Dendritic cell treated with granulocyte-macrophage colony-stimulating factor and Interleukin-4, amounts not matched to agents 40 ng/mL and 50 ng/mL, for 4 days (primary cell): Measurements from ENCODE around the gene ADPRHL1.

Experiments
- H3K27ac Mint-ChIP-seq: one replicate; pipeline ENCODE4 v1.8.0; 2022; ENCODE audit warnings: mild to moderate bottlenecking, mixed read lengths
- H3K27me3 Mint-ChIP-seq: one replicate; pipeline ENCODE4 v1.8.0; 2022; ENCODE audit warnings: mild to moderate bottlenecking, mixed read lengths
- H3K36me3 Mint-ChIP-seq: one replicate; pipeline ENCODE4 v1.8.0; 2022; ENCODE audit warnings: low read depth, mixed read lengths
- H3K4me1 Mint-ChIP-seq: one replicate; pipeline ENCODE4 v1.8.0; 2022; ENCODE audit warnings: low read depth, mixed read lengths
- H3K4me3 Mint-ChIP-seq: one replicate; pipeline ENCODE4 v1.8.0; 2022; ENCODE audit warnings: mild to moderate bottlenecking, moderate library complexity, mixed read lengths
- H3K9me3 Mint-ChIP-seq: one replicate; pipeline ENCODE4 v1.8.0; 2022; ENCODE audit warnings: mixed read lengths
- intact Hi-C: fragments of 100-400 bp; cut with micrococcal nuclease; formaldehyde crosslinking; loops from one replicate; pipeline ENCODE4 v1.15.0; 2022

Gene ADPRHL1

GRCh38 chr13:113417836-113418721, 35.2 kb downstream of the ADPRHL1 start:
- H3K27ac Mint-ChIP-seq = no peak overlapping the region
- H3K4me1 Mint-ChIP-seq = peaks cover 4% of the 10 kb centered on the region
- H3K4me3 Mint-ChIP-seq = no peak overlapping the region
- intact Hi-C loops = no loop called here
- H3K36me3 Mint-ChIP-seq = peaks cover 3% of the 10 kb centered on the region
- H3K27me3 Mint-ChIP-seq = peaks cover 8% of the 10 kb centered on the region
- peaks cover 5% of the 10 kb centered on the region for H3K9me3 Mint-ChIP-seq

DNA sequence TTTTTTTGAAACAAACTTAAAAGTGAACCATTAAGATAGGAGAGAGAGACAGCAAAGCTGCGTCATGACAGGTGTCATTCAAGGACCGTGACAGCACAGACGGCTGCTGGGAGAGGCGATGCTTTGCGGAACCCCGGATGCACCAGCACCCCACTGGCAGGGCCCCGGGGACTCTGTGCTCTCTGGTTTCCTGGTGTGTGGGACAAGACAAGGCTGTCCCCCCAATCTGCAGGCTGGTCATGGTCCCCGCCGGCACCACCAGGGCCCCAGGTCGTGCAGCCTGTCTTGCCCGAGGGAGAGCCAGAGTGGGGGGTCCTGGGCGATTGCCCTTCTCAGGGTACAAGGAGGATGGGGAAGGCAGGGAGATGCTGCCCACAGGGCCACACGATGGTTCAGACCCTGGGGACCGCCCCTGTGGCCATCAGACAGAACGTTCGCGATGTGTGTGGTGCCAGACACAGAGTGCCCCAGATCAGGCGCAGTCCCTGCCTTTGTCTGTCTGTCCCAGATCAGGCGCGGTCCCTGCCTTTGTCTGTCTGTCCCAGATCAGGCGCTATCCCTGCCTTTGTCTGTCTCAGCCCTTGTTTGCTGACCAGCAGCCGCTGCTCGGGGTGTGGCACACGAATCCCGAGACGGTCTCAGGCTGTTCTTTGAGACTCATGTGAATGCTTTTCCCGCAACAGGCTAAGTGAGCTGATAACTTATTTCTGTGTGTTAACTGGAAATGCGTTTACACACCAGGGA, 36.1 kb downstream of the ADPRHL1 start:
- Mint-ChIP-seq H3K4me3 (no peak overlapping the region), H3K4me1 (peaks cover 4% of the 10 kb centered on the region), H3K27me3 (peaks cover 8% of the 10 kb centered on the region), H3K27ac (peak overlapping the region; percentile 44), H3K9me3 (peaks cover 8% of the 10 kb centered on the region), H3K36me3 (peaks cover 6% of the 10 kb centered on the region)
- intact Hi-C loops = no loop called here

- peaks cover 6% of the 10 kb centered on the region for H3K36me3 Mint-ChIP-seq
- no peak overlapping the region for H3K27ac Mint-ChIP-seq
- H3K4me3 Mint-ChIP-seq = no peak overlapping the region
- peaks cover 8% of the 10 kb centered on the region for H3K27me3 Mint-ChIP-seq
- intact Hi-C loops = no loop called here
- peaks cover 16% of the 10 kb centered on the region for H3K4me1 Mint-ChIP-seq
- peaks cover 13% of the 10 kb centered on the region for H3K9me3 Mint-ChIP-seq
Measured at GRCh38 chr13:113415825-113416224, 37.5 kb downstream of the ADPRHL1 start.

- Mint-ChIP-seq H3K27me3 (peaks cover 8% of the 10 kb centered on the region), H3K9me3 (peaks cover 13% of the 10 kb centered on the region), H3K4me3 (no peak overlapping the region), H3K27ac (no peak overlapping the region), H3K4me1 (peaks cover 17% of the 10 kb centered on the region), H3K36me3 (peaks cover 6% of the 10 kb centered on the region)
- intact Hi-C loops = no loop called here
Measured at GRCh38 chr13:113415032-113415431, 38.3 kb downstream of the ADPRHL1 start.

DNA sequence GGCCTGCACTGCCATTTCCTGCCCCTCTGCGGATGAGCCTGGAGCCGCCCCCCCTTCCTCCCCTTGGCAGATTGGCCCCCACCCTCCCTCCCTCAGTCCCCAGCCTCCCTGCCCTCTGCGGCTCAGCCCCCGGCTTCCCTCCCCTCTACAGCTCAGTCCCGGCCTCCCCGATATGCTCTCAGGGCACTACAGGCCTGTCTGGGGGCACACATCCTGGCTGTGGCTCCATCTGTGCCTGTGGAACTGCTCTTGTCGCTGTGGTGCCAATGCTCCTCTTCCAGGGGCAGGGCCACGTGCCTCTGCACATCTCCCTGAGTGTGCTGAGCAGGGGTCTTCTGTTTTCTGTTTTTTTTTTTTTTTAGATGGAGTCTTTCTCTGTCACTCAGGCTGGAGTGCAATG, 39.0 kb downstream of the ADPRHL1 start:
- no peak overlapping the region for H3K4me3 Mint-ChIP-seq
- peak overlapping the region; percentile 6 for H3K27ac Mint-ChIP-seq
- peaks cover 13% of the 10 kb centered on the region for H3K9me3 Mint-ChIP-seq
- intact Hi-C loops = no loop called here
- peaks cover 6% of the 10 kb centered on the region for H3K36me3 Mint-ChIP-seq
- H3K4me1 Mint-ChIP-seq = peaks cover 19% of the 10 kb centered on the region
- H3K27me3 Mint-ChIP-seq = peaks cover 10% of the 10 kb centered on the region

GRCh38 chr13:113413898-113414282, 39.4 kb downstream of the ADPRHL1 start:
- Mint-ChIP-seq H3K27me3 (peaks cover 14% of the 10 kb centered on the region), H3K4me1 (peaks cover 23% of the 10 kb centered on the region), H3K36me3 (peaks cover 6% of the 10 kb centered on the region), H3K27ac (peak overlapping the region; percentile 6), H3K9me3 (peaks cover 13% of the 10 kb centered on the region), H3K4me3 (no peak overlapping the region)
- intact Hi-C loops = no loop called here

DNA sequence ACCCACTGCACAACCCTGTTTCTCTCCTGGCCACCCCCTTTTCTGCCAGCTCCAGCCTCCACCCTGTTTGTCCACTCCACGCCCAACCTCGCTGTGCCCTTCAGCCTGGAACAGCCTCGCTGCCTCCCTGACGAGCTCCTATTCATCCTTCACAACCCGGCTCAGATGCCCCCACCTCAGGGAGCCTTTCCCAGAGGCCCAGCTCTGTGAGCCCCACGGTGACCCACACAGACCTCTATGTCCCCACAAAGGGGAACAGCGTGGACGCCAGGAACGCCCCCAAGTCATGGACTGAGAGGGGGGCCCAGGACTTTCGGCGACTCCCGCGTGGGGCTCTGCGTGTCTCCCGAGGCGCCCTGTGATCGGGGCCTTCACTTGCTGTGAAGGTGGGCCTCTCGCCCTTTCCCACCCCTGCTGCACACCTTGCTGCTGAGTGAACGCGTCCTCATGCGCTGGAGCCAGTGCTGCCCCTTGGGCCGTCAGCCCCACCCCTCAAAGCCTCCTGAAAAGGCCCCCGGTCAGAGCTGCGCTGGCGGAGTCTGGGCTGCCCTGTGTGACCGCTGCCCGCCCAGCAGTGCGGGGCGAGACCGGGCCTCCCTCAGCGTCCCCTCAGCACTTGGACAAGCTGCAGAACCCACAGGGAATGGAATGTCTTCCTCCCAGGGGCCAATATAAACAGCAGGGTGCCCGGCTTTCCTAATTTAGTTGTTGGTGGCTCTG, 40.0 kb downstream of the ADPRHL1 start:
- peaks cover 13% of the 10 kb centered on the region for H3K9me3 Mint-ChIP-seq
- H3K27ac Mint-ChIP-seq = peak overlapping the region; percentile 6
- intact Hi-C loops = no loop called here
- peaks cover 23% of the 10 kb centered on the region for H3K4me1 Mint-ChIP-seq
- peaks cover 6% of the 10 kb centered on the region for H3K36me3 Mint-ChIP-seq
- H3K4me3 Mint-ChIP-seq = no peak overlapping the region
- peaks cover 18% of the 10 kb centered on the region for H3K27me3 Mint-ChIP-seq

GRCh38 chr13:113412440-113412839, 40.8 kb downstream of the ADPRHL1 start:
- Mint-ChIP-seq H3K9me3 (peaks cover 13% of the 10 kb centered on the region), H3K27me3 (peaks cover 19% of the 10 kb centered on the region), H3K27ac (no peak overlapping the region), H3K4me3 (no peak overlapping the region), H3K4me1 (peaks cover 19% of the 10 kb centered on the region), H3K36me3 (peaks cover 6% of the 10 kb centered on the region)
- intact Hi-C loops = no loop called here

GRCh38 chr13:113411216-113412023, 41.9 kb downstream of the ADPRHL1 start:
- Mint-ChIP-seq H3K36me3 (peaks cover 6% of the 10 kb centered on the region), H3K27ac (no peak overlapping the region), H3K4me1 (peaks cover 19% of the 10 kb centered on the region), H3K4me3 (no peak overlapping the region), H3K27me3 (peaks cover 18% of the 10 kb centered on the region), H3K9me3 (peaks cover 13% of the 10 kb centered on the region)
- intact Hi-C loops = no loop called here

DNA sequence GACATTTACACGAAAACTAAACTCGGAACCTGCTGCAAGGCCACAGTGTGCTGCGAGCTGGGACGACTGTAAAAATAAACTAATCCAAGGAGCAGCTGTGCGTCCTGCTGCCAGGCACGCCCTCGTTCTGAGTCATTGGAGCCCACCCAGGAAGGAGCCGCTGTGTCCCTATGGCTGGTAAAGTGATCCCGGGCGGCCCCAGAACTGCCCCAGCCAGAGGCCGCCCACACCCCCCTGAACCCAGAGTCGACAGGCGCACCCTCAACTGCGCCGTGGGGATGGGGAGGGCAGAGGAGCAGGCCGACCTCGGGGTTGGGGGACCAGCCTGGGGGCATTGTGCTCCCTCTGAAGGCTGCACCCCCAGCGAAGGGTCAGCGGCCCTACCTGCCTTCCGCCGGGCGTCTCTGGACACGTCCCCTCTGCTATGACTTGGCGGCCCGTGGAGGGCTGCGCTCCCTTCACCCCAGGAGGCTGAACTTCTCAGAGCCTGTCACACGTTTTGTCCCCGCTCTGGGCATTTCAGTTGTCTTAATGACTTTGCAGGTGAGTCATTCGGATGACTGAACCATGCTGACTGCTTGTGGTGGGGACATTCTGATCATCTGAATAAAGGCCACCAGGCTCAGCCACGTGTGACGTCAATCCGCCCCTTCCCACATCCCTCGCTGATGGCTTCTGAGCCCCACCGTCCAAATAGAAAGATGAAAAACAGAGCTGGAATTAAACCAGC, 42.7 kb downstream of the ADPRHL1 start:
- peaks cover 19% of the 10 kb centered on the region for H3K4me1 Mint-ChIP-seq
- peaks cover 6% of the 10 kb centered on the region for H3K36me3 Mint-ChIP-seq
- intact Hi-C loops = no loop called here
- H3K27me3 Mint-ChIP-seq = peaks cover 18% of the 10 kb centered on the region
- no peak overlapping the region for H3K4me3 Mint-ChIP-seq
- no peak overlapping the region for H3K27ac Mint-ChIP-seq
- H3K9me3 Mint-ChIP-seq = peaks cover 13% of the 10 kb centered on the region

DNA sequence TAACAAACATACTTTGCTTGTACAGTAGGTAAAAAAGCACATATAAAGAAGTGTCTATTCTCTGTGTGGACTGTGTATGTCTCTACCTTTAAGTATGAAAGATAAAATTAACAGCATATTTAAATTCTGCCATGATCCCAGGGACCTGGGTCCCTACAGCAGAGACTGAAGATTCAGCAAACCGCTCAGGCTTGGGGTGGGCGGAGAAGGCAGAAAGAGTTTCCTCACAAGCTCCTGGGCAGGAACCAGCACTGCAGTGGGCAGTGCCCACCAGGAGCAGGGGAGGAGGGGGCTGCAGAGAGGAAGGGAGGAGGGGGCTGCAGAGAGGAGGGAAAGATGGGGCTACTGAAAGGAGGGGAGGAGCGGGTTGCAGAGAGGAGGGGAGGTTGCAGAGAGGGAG, 44.7 kb downstream of the ADPRHL1 start:
- Mint-ChIP-seq H3K4me3 (no peak overlapping the region), H3K27me3 (peaks cover 18% of the 10 kb centered on the region), H3K9me3 (peaks cover 13% of the 10 kb centered on the region), H3K36me3 (peaks cover 6% of the 10 kb centered on the region), H3K4me1 (peaks cover 19% of the 10 kb centered on the region), H3K27ac (no peak overlapping the region)
- intact Hi-C loops = no loop called here

- Mint-ChIP-seq H3K9me3 (peaks cover 5% of the 10 kb centered on the region), H3K27ac (no peak overlapping the region), H3K4me3 (no peak overlapping the region), H3K36me3 (no peaks in the 10 kb centered on the region), H3K27me3 (peaks cover 18% of the 10 kb centered on the region), H3K4me1 (peaks cover 19% of the 10 kb centered on the region)
- intact Hi-C loops = no loop called here
Measured at GRCh38 chr13:113407531-113408393, 45.5 kb downstream of the ADPRHL1 start.
